ENCODE measurements around the gene RPS6KA2.

The RPS6KA2 gene

DNA sequence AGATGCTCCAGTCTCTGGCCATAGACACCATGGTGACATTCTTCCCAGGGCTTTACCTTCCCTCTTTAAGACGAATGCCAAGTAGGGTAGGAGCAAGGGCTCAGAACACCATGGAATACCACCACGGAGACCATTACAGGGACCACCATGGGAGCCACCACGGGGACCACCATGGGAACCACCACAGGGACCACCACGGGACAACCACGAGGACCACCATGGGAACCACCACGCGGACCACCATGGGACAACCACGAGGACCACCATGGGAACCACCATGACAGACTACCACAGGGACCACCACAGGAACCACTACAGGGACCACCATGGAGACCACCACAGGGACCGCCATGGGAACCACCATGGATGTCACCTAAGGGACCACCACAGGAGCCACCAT is 177.4 kb downstream of the RPS6KA2 start:
- no peak for DNase-seq (ENCODE audit: low spot score)

DNA sequence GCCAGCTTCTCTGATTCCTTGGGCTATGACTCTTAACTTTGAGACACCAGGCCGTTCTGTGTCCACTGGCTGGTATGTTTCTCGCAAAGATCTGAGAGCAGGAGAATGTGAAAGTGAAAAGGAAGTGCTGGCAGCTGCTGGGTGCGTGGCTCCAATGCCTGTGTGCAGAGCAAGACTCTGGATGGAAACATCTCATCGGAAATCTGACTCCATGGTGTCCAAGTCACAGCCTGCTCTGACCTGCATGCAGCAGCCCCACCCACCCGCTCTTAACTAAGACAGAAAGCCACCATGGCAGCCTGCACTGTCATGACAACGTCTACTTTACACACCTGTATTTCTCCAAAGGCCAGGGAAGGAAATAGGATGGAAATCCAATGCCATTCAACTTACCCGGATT is 178.0 kb downstream of the RPS6KA2 start:
- DNase-seq (ENCODE audit: low spot score) = no peak

DNA sequence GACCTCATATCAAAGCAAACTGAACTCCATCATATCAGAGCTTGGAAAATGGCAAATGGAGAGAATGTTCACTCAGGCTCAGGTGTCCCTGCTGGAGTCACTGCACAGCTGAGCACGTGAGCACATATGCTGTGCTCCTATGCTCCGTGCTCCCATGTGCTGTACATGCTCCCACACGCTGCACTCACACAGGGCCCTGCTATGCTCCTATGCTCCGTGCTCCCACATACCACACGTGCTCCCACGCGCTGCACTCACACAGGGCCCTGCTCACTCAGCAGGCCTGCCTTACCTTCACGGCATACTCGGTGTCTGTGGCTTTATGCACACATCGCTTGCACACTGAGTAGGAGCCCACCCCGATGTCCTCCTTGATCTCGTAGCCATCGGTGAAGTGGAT is 178.6 kb downstream of the RPS6KA2 start:
- DNase-seq (ENCODE audit: low spot score) = no peak

DNA sequence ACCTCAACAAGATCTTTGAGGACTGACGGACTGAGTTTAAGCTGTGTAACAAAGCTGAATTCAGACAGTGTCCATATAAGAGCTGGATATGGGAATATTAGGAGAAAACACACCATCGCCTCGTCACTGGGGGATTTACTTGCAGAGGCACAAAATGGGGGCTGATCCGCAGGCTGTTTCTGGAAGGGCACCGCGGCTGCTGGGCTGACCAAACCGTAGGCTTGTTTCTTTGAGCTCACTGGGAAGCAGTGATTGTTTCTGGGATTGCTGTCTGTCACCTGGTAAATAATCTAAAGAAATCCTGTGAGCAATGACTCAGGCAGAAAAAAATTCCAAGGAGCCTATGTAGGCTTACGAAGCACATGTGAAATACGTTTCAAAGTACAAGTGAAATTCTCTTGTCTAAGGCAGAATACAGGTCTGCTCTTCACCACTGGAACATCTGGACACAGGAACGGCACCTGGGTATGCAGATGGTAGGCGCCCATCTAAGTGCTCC is 180.4 kb downstream of the RPS6KA2 start:
- DNase-seq (ENCODE audit: low spot score) = no peak

- no peak for DNase-seq (ENCODE audit: low spot score)
These were observed 180.9 kb downstream of the RPS6KA2 start for GRCh38 chr6:166446146-166446545.

- no peak for DNase-seq (ENCODE audit: low spot score)
These were observed 182.6 kb downstream of the RPS6KA2 start for GRCh38 chr6:166444446-166444845.

GRCh38 chr6:166443166-166443565 is 183.9 kb downstream of the RPS6KA2 start:
- DNase-seq (ENCODE audit: low spot score) = no peak

DNA sequence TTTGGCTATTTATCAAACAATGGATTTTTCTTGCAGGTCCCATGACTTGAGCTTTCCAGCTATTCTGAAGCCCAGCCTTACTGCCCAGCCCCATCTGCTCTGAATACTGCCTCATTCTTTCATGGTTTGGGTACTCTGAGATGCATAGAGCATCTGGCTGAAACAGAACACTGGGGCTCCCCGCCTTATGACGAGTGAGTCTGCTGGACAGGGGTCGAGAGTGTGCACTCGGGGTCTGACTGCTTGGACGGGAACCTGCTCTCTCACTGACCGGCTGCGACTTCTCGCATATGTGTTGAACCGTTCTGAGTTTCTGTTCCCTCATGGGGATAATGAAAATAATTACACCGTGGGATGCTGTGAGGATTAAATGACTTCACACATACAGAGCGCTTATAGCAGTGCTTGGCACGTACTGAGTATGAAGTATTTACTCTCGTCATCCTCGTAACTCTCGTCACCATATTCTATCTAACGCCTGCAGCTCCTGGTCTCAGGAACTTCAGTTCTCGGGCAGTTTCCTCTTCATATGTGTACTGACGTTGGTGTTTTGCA is 184.8 kb downstream of the RPS6KA2 start:
- no peak for DNase-seq (ENCODE audit: low spot score)

- DNase-seq (ENCODE audit: low spot score) = no peak
These were observed 185.5 kb downstream of the RPS6KA2 start for GRCh38 chr6:166441325-166442078.

DNA sequence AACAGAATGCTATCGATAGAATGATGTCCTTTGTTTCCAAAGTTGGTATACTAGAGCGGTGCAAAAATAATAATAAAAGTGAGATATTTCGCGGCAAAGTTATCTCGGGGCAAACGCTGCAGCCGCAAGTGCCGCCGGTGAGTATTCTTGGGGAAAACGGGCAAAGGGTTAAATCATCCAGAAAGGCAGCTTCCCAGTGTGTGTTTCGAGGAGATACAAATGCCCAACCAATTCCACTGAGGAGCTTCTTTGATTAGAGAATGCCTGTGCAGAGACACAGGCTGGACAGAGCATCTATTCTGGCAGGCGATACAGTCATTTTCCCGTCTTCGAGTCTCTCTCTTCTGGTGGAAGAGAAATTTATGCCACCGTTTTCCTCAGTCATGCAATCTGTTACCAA is 186.3 kb downstream of the RPS6KA2 start:
- no peak for DNase-seq (ENCODE audit: low spot score)

GRCh38 chr6:166440106-166440505 is 186.9 kb downstream of the RPS6KA2 start:
- no peak for DNase-seq (ENCODE audit: low spot score)

GRCh38 chr6:166439366-166440091 is 187.5 kb downstream of the RPS6KA2 start:
- DNase-seq (ENCODE audit: low spot score) = peak; percentile 76

- DNase-seq (ENCODE audit: low spot score) = no peak
These were observed 188.7 kb downstream of the RPS6KA2 start for GRCh38 chr6:166438211-166438861.

DNA sequence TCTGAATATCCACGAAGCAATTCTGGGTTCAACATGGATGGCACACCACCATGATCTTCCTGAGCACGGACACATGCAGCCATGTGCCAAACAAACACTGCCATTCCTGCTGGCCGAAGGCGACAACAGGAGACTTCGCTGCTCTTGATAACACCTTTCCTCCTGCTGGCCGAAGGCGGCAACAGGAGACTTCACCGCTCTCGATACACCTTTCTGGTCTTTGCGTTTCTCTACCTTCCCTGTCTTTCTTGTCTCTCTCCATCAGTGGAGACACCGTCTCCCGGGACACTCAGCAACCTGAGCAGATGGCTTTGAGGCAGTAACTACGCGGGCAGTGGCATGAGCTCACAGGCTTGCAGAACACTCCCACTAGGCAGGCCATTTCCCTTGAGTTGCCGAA is 189.4 kb downstream of the RPS6KA2 start:
- DNase-seq (ENCODE audit: low spot score) = no peak

DNA sequence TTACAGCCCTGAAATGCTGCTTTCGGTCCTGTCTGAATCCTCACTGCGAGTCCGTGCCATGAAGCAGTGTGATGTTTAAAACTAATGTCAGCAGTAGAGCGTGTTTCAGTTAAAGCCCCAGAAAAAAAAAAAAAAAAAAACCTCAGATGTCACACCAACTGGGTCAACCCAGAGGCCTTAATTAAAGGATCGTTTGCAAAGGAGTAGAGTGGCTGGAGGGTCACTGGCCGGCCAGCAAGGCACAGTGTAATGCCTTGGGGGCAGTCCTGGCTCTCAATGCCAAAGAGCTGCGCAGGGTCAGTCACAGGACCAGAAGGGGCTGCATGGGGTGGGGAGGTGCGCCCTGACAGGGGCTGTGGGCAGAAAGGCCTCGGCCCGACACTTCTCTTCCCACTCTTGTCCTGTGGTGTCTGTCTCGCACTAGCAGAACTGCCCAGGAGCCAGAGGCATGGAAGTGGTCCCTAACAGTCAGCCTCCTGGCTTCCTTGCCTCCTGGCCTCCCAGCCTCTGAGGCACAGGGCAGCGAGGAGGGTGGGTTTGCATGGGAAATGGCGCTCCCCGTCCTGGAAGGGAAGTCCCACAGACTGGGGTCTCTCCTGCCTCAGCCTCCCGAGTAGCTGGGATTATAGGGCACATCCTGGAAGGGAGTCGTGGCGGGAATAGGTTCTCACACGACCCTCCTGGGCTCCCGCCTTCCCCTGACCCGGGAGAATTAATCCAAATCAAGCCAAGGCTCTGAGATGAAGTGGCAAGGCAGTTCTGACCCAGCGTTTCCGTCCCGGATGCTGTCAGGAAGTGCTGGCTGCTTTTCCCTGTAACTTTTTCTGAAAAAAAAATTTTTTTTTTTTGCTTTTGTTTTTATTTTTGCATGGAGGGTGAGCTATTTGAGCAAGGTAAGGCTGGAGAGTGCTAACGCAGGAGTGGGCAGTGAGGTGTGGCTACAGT is 190.6 kb downstream of the RPS6KA2 start:
- no peak for DNase-seq (ENCODE audit: low spot score)

DNA sequence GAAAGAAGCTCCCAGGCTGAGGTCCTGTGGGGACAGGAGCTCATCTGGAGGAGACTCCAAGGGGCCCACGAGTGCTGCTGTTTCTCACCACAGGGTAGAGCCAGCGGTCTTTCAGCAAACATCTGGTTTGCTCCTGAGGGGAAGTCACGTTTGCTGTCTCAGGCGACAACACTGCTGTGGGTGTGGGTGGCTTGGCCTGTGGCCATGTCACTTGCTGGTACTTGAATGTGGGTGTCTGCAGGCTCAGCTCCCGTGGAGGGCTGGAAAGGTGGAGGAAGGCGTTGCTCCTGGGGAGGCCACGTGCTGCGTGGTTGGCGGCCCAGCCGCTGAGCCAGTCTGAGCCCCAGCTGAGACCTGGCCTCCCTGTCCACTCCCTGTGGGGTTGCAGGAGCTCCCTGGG is 191.5 kb downstream of the RPS6KA2 start:
- peak; percentile 41 for DNase-seq (ENCODE audit: low spot score)

DNA sequence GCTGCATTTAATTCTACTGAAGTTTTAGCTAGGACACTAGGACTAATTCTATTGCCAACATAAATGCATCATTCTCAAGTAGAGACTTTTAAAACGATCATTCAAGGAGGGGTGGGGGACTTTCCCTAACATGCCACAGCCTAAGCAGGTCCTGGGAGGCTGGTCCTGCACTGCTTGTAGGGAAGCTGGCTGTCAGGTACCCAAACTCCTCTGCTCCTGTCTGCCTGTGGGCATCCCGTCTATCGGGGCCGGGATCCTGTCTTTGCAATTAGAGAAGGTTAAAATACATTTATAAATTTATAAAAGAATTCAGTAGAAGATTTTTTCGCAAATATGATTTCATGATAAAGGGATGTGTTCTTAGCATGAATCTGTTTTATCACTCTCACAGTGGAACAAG is 192.7 kb downstream of the RPS6KA2 start:
- no peak for DNase-seq (ENCODE audit: low spot score)

DNA sequence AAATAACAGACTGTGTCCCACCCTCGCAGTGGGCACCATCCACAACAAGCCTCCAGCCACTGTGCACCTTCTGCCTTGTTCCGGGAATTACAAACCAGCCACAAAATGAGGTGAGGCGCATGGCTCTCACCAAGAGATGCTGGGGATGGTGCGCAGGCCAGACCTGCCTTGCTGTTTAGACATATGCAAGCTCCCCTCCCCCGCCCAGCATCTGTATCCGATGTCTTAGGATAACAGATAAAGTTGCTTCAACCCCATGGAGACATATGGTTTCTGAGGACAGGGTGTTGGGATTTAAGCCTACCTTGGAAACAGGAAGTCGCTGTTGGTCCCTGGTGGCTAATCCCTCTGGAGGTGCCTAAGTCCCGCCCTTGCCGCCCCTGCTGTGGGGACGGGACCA is 194.0 kb downstream of the RPS6KA2 start:
- no peak for DNase-seq (ENCODE audit: low spot score)

GRCh38 chr6:166430269-166430668 is 196.8 kb downstream of the RPS6KA2 start:
- DNase-seq (ENCODE audit: low spot score) = no peak

GRCh38 chr6:166424431-166424830 is 202.6 kb downstream of the RPS6KA2 start:
- no peak for DNase-seq (ENCODE audit: low spot score)

DNA sequence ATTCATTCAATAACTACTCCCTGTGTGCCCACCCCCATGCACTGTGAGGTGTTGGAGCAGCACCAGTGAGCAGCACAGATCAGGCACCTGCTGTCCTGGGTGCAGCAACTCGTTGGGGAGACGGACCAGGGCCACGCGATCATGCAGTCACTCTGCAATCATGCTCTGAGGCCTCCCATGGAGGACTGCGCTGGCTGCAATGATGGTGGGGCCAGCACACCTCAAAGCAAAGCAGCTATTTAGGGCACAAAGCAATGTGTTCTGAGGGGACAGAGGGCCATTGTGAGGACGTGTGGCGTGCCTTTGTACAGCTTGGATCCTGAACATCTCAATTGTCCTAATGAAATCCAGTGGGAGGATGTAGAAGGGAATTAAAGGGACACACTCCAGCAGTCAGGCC is 203.3 kb downstream of the RPS6KA2 start:
- no peak for DNase-seq (ENCODE audit: low spot score)

All from SK-N-DZ (cell line).